Dermis microvascular lymphatic vessel endothelial cell (primary cell): ENCODE data around the gene IL18BP. TPM values are rescaled to one million over a fixed set of nuclear protein-coding genes. Genes with fewer than 3 reads are reported as not detected.

Source experiments
- DNase-seq, 2 donors: peaks; one replicate each; pipeline versions ENCODE4 v3.0.0 to v3.0.0-alpha.2; 2010; ENCODE audit warnings: low read depth in 2 of 2
- total RNA-seq: library from RNA; depleted of rRNA; stranded (reverse); fragments of >200 nt; gene quantifications from 2 replicates; pipeline ENCODE4 v1.2.1, GENCODE V29; 2014

The IL18BP gene
- total RNA-seq, 1 donor from 2014 or later, result 1.5 TPM

- no peak for DNase-seq
These were observed 13.5 kb downstream of the IL18BP start for GRCh38 chr11:72012091-72012630.

- no peak for DNase-seq
These were observed 14.4 kb downstream of the IL18BP start for GRCh38 chr11:72012897-72013721.

DNA sequence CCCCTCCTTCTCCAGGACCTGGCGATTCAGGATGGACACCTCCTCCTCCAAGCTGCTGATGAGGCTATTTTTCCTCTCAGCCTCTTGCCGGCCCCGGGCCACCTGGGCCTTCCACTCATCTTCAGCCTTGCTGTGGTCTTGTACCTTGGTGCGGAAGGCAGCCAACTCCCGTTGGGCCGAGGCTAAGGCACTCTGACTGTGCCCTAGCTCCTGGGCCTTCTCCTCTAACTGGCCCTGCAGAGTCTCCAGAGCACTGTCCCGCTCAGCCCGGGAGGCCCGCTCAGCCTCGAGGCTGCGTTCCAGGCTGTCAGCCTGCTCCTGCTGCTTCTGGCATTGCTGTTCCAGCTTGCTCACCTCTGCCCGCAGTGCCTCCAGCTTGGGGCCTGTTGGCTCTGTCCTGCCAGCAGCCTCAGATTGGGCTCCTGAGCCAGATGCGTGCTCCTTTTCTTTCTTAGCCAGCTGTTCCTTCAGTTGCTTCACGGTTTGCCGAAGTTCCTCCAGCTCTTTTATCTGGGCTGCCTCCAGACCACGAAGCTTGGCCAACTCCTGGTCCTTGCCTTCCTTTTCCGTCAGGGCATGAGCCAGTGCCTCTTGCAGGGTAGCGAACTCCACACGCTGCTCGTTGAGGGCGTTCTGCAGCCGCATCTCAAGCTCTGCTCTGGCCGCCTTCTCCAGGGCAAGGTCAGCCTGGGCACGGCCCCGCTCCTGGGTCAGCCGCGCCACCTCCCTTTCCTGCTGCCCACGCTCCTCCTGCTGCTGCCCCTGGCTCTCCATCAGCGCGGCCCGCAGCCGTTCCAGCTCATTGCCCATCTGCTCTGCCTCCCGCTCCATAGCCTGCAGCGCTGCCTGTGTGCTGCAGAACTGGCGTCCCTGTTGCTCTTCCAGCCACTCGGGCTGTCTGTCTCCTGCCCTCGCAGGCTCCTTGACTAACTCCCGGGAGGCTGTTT is 15.3 kb downstream of the IL18BP start:
- no peak for DNase-seq

- DNase-seq, result no peak
These were observed 16.1 kb downstream of the IL18BP start for GRCh38 chr11:72014761-72015320.

- DNase-seq, result peak in 1 of 2 donors; percentile 25
These were observed 16.9 kb downstream of the IL18BP start for GRCh38 chr11:72015511-72016061.

GRCh38 chr11:72018171-72018570 is 19.5 kb downstream of the IL18BP start:
- DNase-seq, result no peak

GRCh38 chr11:72023335-72023734 is 24.6 kb downstream of the IL18BP start:
- no peak for DNase-seq

GRCh38 chr11:72024069-72024754 is 25.5 kb downstream of the IL18BP start:
- DNase-seq, result no peak

DNA sequence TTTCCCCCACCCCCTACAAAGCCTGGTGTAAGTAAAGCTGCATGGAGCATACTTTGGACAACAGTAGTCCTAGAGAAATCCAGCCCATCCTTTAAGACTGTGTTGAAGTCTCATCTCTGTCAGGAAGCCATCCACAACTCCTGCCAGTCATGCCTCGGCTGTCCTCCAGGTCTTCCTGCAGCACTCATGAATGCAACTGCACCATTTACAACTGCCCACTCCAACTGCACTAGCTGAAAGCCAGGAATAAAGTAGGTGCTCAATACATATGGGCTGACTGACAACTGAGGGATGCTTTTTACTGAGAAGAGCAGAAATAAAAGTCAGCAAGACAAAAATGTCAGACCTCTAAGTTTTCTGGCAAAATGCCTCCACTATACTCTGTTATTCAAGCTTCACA is 27.4 kb downstream of the IL18BP start:
- no peak for DNase-seq

DNA sequence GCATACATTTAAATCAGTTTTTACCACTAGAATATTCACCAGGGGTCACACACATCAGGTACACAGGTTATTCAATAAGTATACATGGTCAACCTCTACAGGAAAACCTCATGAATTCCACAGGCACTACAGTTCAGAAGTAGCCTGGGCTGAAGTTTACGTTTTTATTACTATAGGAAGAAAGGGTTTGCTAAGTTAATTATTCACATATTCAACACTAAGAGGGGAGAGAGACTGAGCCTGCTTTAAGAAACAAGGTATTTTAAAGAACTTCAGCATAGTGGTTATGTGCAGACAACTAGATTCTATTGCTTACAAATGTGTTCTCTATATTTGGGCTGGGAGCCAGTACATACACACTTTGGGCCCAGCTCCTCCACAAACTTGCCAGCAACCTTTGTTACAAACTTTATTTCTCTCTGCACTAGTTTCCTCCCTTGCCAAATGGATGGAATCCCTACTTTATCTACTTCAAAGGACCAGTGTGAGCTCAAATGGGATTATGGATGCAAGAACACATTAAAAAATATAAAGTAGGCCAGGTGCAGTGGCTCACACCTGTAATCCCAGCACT is 31.9 kb downstream of the IL18BP start:
- no peak for DNase-seq

GRCh38 chr11:72036687-72037086 is 38.0 kb downstream of the IL18BP start:
- no peak for DNase-seq

- no peak for DNase-seq
These were observed 39.0 kb downstream of the IL18BP start for GRCh38 chr11:72037554-72038311.

DNA sequence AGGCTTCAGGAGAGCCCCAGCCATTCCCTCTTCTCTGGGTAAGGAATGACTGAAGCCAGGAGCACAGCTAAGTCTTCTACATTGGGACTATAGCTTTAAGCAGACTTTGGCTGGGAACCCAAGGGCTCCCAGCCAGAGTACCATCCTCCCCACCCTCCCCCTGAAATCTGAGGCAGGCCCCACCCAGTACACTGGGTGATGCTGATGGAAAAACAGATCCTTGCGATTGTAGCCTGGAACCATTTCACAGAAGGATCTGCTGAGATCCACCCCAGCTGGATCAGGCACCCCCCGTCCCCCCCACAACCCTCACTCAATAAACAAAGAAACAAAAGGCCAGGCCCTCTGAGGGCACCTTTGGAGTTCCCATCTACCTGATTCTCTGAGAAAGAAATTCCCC is 39.8 kb downstream of the IL18BP start:
- DNase-seq, result no peak

- DNase-seq, result no peak
These were observed 40.5 kb downstream of the IL18BP start for GRCh38 chr11:72039031-72039855.

DNA sequence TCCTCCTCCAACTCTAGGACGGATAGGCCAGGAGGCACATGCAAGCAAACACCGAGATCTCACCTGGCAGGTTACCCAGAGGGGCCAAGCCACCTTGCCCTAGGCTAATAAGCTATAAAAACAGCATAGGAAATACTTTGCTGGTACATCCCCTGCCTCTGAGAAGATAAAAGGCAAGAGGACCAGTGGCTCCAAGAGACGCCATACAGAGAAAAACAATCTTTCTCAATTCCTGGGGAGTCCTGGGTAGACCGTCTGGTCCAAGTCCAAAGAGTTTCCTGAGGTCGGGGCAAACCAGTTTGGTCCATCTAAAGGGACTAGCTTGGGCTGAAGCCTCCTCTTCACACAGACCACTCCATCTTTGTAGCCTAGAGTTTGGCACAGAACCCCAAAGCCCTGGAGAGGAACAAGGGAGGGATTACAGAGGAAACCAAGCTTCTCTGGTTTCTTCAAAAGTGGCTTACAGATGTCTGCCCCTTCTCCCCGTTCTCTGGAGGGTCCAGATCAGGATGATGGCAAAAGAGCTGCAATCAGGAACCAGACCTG is 41.2 kb downstream of the IL18BP start:
- no peak for DNase-seq

DNA sequence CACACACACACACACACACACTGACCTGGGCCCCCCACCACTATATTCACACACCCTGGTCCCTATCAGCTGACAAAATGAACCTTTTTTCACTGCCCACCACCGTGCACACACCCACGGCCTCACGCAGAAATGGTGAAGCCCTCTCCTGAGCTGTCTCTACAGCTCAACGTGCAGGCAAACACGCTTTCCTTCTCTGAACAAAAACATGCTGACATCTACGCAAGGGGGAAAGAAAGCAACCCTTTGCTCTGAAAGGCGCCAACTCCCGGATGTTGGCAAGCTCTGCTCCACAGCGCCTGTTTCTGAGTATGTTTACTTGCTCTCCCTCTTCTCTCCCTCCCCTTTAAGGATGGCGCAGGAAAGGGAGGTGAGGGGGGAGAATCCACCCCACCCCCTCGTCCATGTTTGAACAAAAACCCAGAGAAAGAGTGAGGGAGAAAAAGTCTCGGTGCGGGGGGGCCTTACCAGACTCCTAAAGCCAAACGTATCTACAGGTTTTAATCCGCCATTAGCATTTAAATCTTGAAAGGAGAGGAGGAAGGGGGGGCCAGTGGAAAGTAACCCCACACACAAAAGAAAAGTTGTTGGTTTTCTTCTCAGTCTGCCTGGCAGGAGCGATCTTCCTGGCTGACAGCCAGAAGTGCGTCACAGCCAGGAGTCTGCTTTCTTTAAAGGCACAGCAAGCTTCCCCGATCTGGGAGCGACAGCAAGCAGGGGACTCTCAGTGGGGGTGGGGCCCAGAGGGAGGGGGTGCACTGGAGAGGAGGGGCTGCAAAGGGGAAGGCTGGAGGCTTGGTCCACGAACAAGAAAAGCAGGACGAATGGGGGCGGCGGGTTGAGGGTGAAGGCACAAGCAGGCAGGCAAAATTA is 42.0 kb downstream of the IL18BP start:
- DNase-seq, result peak; percentile 59 to 94

DNA sequence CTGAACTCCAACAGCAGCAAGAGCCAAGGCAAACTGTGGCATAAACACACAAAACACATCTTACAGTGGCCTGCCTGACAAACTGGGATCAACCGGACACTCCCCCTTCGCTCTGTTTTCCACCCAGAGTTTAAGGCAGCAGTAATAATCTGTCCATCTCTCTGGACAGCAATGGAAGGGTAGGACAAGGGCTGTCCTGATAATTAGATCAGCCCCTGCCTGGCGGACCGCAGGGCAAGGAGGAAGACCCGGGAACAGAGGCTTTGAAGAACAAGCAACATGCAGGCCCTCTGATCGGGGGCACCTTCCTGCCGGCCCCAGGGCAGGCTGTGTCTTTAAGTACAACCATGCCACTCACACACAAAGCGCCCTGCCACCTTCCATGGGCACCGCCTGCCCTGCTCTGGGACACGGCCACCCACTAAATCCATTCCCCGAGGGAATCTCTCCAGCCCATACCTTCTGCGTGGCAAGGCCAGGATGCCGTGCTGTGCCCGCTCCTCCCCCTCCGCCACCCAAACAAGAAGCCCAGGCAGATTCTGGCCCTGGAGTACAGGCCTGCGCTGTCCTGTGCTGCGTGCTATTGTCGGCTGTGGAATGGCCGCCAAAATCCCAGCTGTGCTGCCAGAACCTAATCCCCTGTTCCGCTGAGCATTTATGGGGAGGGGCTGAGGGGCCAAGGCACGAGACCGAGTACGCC is 42.8 kb downstream of the IL18BP start:
- DNase-seq, result peak; percentile 49 to 72
